Urinary bladder (tissue), 4 donors: ENCODE results near the gene CNIH3. TPM values are rescaled to one million over a fixed set of nuclear protein-coding genes. Genes with fewer than 3 reads are reported as not detected.
"Not testable (repeated sequence)": the region's sequence is repeated elsewhere in the genome, so short reads cannot be mapped to it uniquely, and the experiment has no call there.

Experiments used
- DNase-seq: peaks from one replicate; pipeline ENCODE4 v3.0.0-alpha.2; 2015; ENCODE audit errors: extremely low spot score
- H3K27ac ChIP-seq: one replicate; pipeline ENCODE4 v1.5.1; 2013; ENCODE audit warnings: low read depth, mild to moderate bottlenecking, moderate library complexity
- H3K36me3 ChIP-seq: one replicate; pipeline ENCODE4 v1.6.1; 2013; ENCODE audit warnings: mild to moderate bottlenecking, moderate library complexity; ENCODE audit not compliant: insufficient read depth
- H3K4me1 ChIP-seq: one replicate; pipeline ENCODE4 v1.6.1; 2013; ENCODE audit warnings: mild to moderate bottlenecking, moderate library complexity; ENCODE audit not compliant: insufficient read depth
- H3K4me3 ChIP-seq: one replicate; pipeline ENCODE4 v1.5.1; 2013; ENCODE audit warnings: low read depth, low read length
- WGBS: extraction: QIAGEN DNeasy Blood & Tissue Kit; methylation state at CpG from one replicate; pipeline ENCODE4 v1.1.7; 2013; 5-methylcytosine and 5-hydroxymethylcytosine counted together
- polyA plus RNA-seq: library from polyadenylated mRNA; stranded (reverse); fragments of 200-250 nt; gene quantifications from one replicate; pipeline ENCODE4 v1.2.3, GENCODE V29; 2013
- total RNA-seq: library from RNA; depleted of rRNA; stranded (reverse); fragments of >200 nt; gene quantifications from one replicate; pipeline ENCODE4 v1.2.3, GENCODE V29; 2014
- donor health status: healthy with polysubstance abuse.
- donor health status: healthy.

Gene CNIH3
- total and polyA plus RNA-seq, 2 donors = 2.1 to 5.8 TPM

- H3K4me3 ChIP-seq = no peak overlapping the region
- no peaks in the 10 kb centered on the region for H3K4me1 ChIP-seq
- H3K27ac ChIP-seq = no peak overlapping the region
- WGBS = 54% methylated on average over 3 of the region's 3 CpGs
- no peak for DNase-seq
- no peaks in the 10 kb centered on the region for H3K36me3 ChIP-seq
Observed at GRCh38 chr1:224668984-224669383, 52.9 kb downstream of the CNIH3 start.

GRCh38 chr1:224669403-224669802, 53.3 kb downstream of the CNIH3 start:
- Histone ChIP-seq H3K4me3 (no peak overlapping the region), H3K27ac (no peak overlapping the region), H3K4me1 (no peaks in the 10 kb centered on the region), H3K36me3 (no peaks in the 10 kb centered on the region)
- WGBS = 91% methylated on average over 3 of the region's 3 CpGs
- no peak for DNase-seq

- H3K36me3 ChIP-seq = no peaks in the 10 kb centered on the region
- DNase-seq = no peak
- 73% methylated on average over 1 of the region's 1 CpG for WGBS
Observed at GRCh38 chr1:224670506-224670905, 54.4 kb downstream of the CNIH3 start.

GRCh38 chr1:224671076-224671475, 55.0 kb downstream of the CNIH3 start:
- H3K27ac ChIP-seq = no peak overlapping the region
- H3K36me3 ChIP-seq = no peaks in the 10 kb centered on the region
- H3K4me1 ChIP-seq = no peaks in the 10 kb centered on the region
- 81% methylated on average over 1 of the region's 1 CpG for WGBS
- DNase-seq = no peak
- no peak overlapping the region for H3K4me3 ChIP-seq

More at GRCh38 chr1:224670506-224670905, 54.4 kb downstream of the CNIH3 start:
- H3K4me1 ChIP-seq = no peaks in the 10 kb centered on the region
- H3K27ac ChIP-seq = no peak overlapping the region
- H3K4me3 ChIP-seq = no peak overlapping the region

GRCh38 chr1:224673141-224673540, 57.0 kb downstream of the CNIH3 start:
- Histone ChIP-seq H3K4me3 (no peak overlapping the region), H3K4me1 (no peaks in the 10 kb centered on the region), H3K36me3 (no peaks in the 10 kb centered on the region), H3K27ac (no peak overlapping the region)
- WGBS = 53% methylated on average over 4 of the region's 4 CpGs
- no peak for DNase-seq

- Histone ChIP-seq H3K4me1 (no peaks in the 10 kb centered on the region), H3K36me3 (no peaks in the 10 kb centered on the region), H3K4me3 (no peak overlapping the region), H3K27ac (no peak overlapping the region)
- no peak for DNase-seq
- 94% methylated on average over 2 of the region's 2 CpGs for WGBS
Observed at GRCh38 chr1:224675590-224675989, 59.5 kb downstream of the CNIH3 start.

GRCh38 chr1:224676551-224676950, 60.4 kb downstream of the CNIH3 start:
- 58% methylated on average over 5 of the region's 5 CpGs for WGBS
- no peak overlapping the region for H3K27ac ChIP-seq
- H3K4me3 ChIP-seq = no peak overlapping the region
- DNase-seq = no peak
- no peaks in the 10 kb centered on the region for H3K4me1 ChIP-seq
- H3K36me3 ChIP-seq = no peaks in the 10 kb centered on the region

GRCh38 chr1:224678168-224678567, 62.1 kb downstream of the CNIH3 start:
- Histone ChIP-seq H3K36me3 (no peaks in the 10 kb centered on the region), H3K27ac (no peak overlapping the region), H3K4me3 (no peak overlapping the region), H3K4me1 (no peaks in the 10 kb centered on the region)
- 84% methylated on average over 4 of the region's 4 CpGs for WGBS
- no peak for DNase-seq

GRCh38 chr1:224679606-224680005, 63.5 kb downstream of the CNIH3 start:
- Histone ChIP-seq H3K27ac (no peak overlapping the region), H3K4me3 (no peak overlapping the region), H3K36me3 (no peaks in the 10 kb centered on the region), H3K4me1 (no peaks in the 10 kb centered on the region)
- WGBS = 84% methylated on average over 2 of the region's 2 CpGs
- no peak for DNase-seq

- 84% methylated on average over 6 of the region's 6 CpGs for WGBS
- H3K4me3 ChIP-seq = no peak overlapping the region
- no peaks in the 10 kb centered on the region for H3K36me3 ChIP-seq
- DNase-seq = no peak
- no peak overlapping the region for H3K27ac ChIP-seq
- H3K4me1 ChIP-seq = no peaks in the 10 kb centered on the region
Observed at GRCh38 chr1:224681816-224682215, 65.7 kb downstream of the CNIH3 start.

GRCh38 chr1:224683936-224684335, 67.8 kb downstream of the CNIH3 start:
- Histone ChIP-seq H3K4me3 (no peak overlapping the region), H3K36me3 (no peaks in the 10 kb centered on the region), H3K27ac (no peak overlapping the region), H3K4me1 (no peaks in the 10 kb centered on the region)
- WGBS = 78% methylated on average over 8 of the region's 8 CpGs
- DNase-seq = no peak

- no peak overlapping the region for H3K27ac ChIP-seq
- H3K4me3 ChIP-seq = no peak overlapping the region
- H3K36me3 ChIP-seq = no peaks in the 10 kb centered on the region
- no peaks in the 10 kb centered on the region for H3K4me1 ChIP-seq
- WGBS = 67% methylated on average over 7 of the region's 7 CpGs
- DNase-seq = no peak
Observed at GRCh38 chr1:224684979-224685425, 68.9 kb downstream of the CNIH3 start.

GRCh38 chr1:224686140-224686539, 70.0 kb downstream of the CNIH3 start:
- not testable (repeated sequence) for DNase-seq, H3K36me3 ChIP-seq, H3K4me3 ChIP-seq, H3K4me1 ChIP-seq, H3K27ac ChIP-seq
- WGBS = 70% methylated on average over 3 of the region's 3 CpGs

- 58% methylated on average over 4 of the region's 4 CpGs for WGBS
- Histone ChIP-seq H3K4me1 (no peaks in the 10 kb centered on the region), H3K4me3 (no peak overlapping the region), H3K36me3 (no peaks in the 10 kb centered on the region), H3K27ac (no peak overlapping the region)
- no peak for DNase-seq
Observed at GRCh38 chr1:224687465-224687864, 71.3 kb downstream of the CNIH3 start.

- no peak overlapping the region for H3K4me3 ChIP-seq
- DNase-seq = no peak
- 62% methylated on average over 9 of the region's 9 CpGs for WGBS
- no peaks in the 10 kb centered on the region for H3K4me1 ChIP-seq
- H3K36me3 ChIP-seq = no peaks in the 10 kb centered on the region
- H3K27ac ChIP-seq = no peak overlapping the region
Observed at GRCh38 chr1:224689374-224689773, 73.3 kb downstream of the CNIH3 start.
